DOHH2 (cell line): ENCODE data around the gene HYAL1.

Experiments
- CTCF ChIP-seq: fragments of 200-600 bp; sonication (generic); IDR thresholded peaks from one replicate; pipeline ENCODE4 v1.5.1; 2014; ENCODE audit warnings: antibody characterized with exemption, mild to moderate bottlenecking, low read depth, low read length; ENCODE audit not compliant: poor library complexity, severe bottlenecking
- EZH2phosphoT487 ChIP-seq: fragments of 200-600 bp; sonication (generic); IDR thresholded peaks from 2 replicates; pipeline ENCODE4 v1.6.1; 2017; ENCODE audit warnings: borderline replicate concordance, mild to moderate bottlenecking, antibody characterized with exemption, low read length, moderate library complexity, mixed read lengths

GRCh38 chr3:50287262-50287661 is 16.1 kb downstream of the HYAL1 start:
- no peak for TF ChIP-seq CTCF
- TF ChIP-seq EZH2phosphoT487: no peak
